ENCODE measurements around the gene GPC6.

- TF ChIP-seq CTCF (conservative IDR thresholded peaks at IDR 0.05; ENCODE audit: low read length), result no peak
- no peak for TF ChIP-seq EZH2phosphoT487 (IDR thresholded peaks at IDR 0.05; ENCODE audit: borderline replicate concordance)
These were observed 584.6 kb downstream of the GPC6 start for GRCh38 chr13:93811071-93811737.
